HL-60 (cell line): ENCODE results near the gene ABAT.

Experiments used
- DNase-seq, 2 experiments: peaks; one replicate each; pipeline ENCODE4 v3.0.0-alpha.2; 2010 to 2020; ENCODE audit warnings: low read depth in 1 of 2, low spot score in 1 of 2
- H3K27ac ChIP-seq: fragments of 250-450 bp; sonication (Bioruptor Pico); replicated peaks from 2 replicates; pipeline ENCODE4 v1.5.1; 2020; ENCODE audit warnings: mild to moderate bottlenecking, moderate library complexity
- H3K27me3 ChIP-seq: fragments of 250-450 bp; sonication (Bioruptor Pico); 2 replicates; pipeline ENCODE4 v1.5.1; 2021; ENCODE audit warnings: mild to moderate bottlenecking, moderate library complexity; ENCODE audit not compliant: insufficient read depth, poor library complexity, severe bottlenecking
- H3K4me3 ChIP-seq: replicated peaks from 2 replicates; pipeline ENCODE4 v1.5.1; 2011; ENCODE audit warnings: mild to moderate bottlenecking, control low read depth, low read length; ENCODE audit not compliant: insufficient read depth
- GABPA ChIP-seq: IDR thresholded peaks from 2 replicates; pipeline ENCODE4 v1.6.1; 2012; ENCODE audit warnings: low read depth
- POLR2AphosphoS5 ChIP-seq: IDR thresholded peaks from 2 replicates; pipeline ENCODE4 v1.6.1; 2012; ENCODE audit warnings: low read depth
- REST ChIP-seq: IDR thresholded peaks from 2 replicates; pipeline ENCODE4 v1.6.1; 2012; ENCODE audit warnings: low read depth; ENCODE audit not compliant: insufficient replicate concordance
- SPI1 ChIP-seq: IDR thresholded peaks from 2 replicates; pipeline ENCODE4 v1.6.1; 2012; ENCODE audit warnings: low read depth, mild to moderate bottlenecking, borderline replicate concordance
- TF ChIP-seq, protein P1 (sequence below): IDR thresholded peaks from one replicate; pipeline ENCODE4 v1.5.1; 2011; ENCODE audit warnings: low read length, control low read depth, inconsistent platforms; ENCODE audit not compliant: insufficient read depth

ABAT gene

DNA sequence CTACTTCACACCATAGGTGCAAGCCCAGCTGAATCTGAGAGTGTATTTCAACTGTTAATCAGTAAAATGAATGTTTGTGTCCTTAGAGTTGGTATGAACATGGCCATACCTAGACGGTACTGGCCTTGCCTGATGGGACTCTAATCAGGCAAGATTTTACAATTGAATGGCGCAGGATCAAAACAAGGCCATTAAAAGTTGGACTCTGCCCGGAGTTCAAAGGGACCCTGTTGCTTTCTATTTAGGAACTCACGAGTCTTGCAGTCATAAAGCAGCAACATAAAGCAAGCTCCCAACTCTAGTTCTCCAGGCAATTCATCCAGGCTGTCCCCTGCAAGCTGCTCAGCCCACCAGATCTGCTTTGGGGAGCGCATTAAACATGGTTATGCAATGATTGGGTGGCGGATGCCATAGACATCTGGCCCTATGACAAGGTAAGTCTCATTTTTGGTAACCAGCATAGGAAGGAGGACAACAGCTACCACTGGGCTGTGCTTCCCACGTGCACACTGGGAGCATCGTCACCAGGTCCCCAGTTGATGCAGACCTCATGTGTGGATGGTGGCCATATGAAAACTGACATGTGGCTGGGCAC is 114.3 kb downstream of the ABAT start:
- H3K4me3 ChIP-seq: no peak overlapping the region
- TF ChIP-seq REST: no peak
- TF ChIP-seq POLR2AphosphoS5: no peak
- TF ChIP-seq, protein P1, sequence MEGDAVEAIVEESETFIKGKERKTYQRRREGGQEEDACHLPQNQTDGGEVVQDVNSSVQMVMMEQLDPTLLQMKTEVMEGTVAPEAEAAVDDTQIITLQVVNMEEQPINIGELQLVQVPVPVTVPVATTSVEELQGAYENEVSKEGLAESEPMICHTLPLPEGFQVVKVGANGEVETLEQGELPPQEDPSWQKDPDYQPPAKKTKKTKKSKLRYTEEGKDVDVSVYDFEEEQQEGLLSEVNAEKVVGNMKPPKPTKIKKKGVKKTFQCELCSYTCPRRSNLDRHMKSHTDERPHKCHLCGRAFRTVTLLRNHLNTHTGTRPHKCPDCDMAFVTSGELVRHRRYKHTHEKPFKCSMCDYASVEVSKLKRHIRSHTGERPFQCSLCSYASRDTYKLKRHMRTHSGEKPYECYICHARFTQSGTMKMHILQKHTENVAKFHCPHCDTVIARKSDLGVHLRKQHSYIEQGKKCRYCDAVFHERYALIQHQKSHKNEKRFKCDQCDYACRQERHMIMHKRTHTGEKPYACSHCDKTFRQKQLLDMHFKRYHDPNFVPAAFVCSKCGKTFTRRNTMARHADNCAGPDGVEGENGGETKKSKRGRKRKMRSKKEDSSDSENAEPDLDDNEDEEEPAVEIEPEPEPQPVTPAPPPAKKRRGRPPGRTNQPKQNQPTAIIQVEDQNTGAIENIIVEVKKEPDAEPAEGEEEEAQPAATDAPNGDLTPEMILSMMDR: no peak
- no peak for TF ChIP-seq SPI1
- TF ChIP-seq GABPA: no peak
- no peak overlapping the region for H3K27ac ChIP-seq
- DNase-seq: no peak
- H3K27me3 ChIP-seq: no peaks in the 10 kb centered on the region

DNA sequence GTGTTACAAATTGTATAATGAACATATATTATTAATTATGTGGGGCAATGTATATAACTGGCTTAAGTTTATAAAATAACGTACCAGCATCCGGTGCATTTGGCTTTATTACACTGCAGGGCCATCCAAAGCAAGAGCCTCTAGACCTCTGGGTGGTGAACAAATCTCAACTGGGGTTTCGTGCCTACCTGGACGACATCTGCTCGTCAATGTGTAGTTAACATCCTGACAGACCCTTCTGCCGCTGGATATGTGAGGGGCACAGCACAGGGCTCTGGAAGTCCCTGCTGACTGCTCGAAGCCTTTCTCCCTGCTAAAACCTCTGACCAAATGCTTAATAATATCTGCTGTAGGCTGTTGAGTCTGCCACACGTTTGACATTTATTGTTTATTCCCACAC is 120.7 kb downstream of the ABAT start:
- H3K27ac ChIP-seq: no peak overlapping the region
- DNase-seq: peak in 1 of 2 experiments; percentile 32
- H3K4me3 ChIP-seq: no peak overlapping the region
- no peaks in the 10 kb centered on the region for H3K27me3 ChIP-seq
- TF ChIP-seq, protein P1: no peak
- no peak for TF ChIP-seq GABPA
- no peak for TF ChIP-seq SPI1
- TF ChIP-seq REST: no peak

GRCh38 chr16:8795818-8796217 is 121.4 kb downstream of the ABAT start:
- no peak for TF ChIP-seq GABPA
- TF ChIP-seq SPI1: no peak
- TF ChIP-seq, protein P1: no peak
- TF ChIP-seq REST: no peak
- TF ChIP-seq POLR2AphosphoS5: no peak
- Histone ChIP-seq H3K27me3 (no peaks in the 10 kb centered on the region), H3K27ac (no peak overlapping the region), H3K4me3 (no peak overlapping the region)
- DNase-seq: no peak
